ENCODE results near the gene ZBTB17.

GRCh38 chr1:15951341-15952153, 24.4 kb downstream of the ZBTB17 start:
- no peak for TF ChIP-seq CTCF (IDR thresholded peaks at IDR 0.05)
- TF ChIP-seq ZFX (IDR thresholded peaks at IDR 0.05; ENCODE audit: borderline replicate concordance) = no peak
